HepG2 (cell line): ENCODE data around the gene CD151. TPM values are rescaled to one million over a fixed set of nuclear protein-coding genes. Genes with fewer than 3 reads are reported as not detected.

Experiments
- CBX1 ChIP-seq: IDR thresholded peaks from one replicate; pipeline ENCODE4 v1.6.1; 2016; ENCODE audit warnings: antibody characterized with exemption, low read depth
- GATA4 ChIP-seq: sonication (generic); IDR thresholded peaks from 2 replicates; pipeline ENCODE4 v1.6.1; 2016; ENCODE audit warnings: antibody characterized with exemption, low read depth, borderline replicate concordance
- JUN ChIP-seq: sonication (generic); formaldehyde crosslinking; IDR thresholded peaks from 2 replicates; pipeline ENCODE4 v1.4.0; 2020; ENCODE audit warnings: mild to moderate bottlenecking, missing genetic modification reagents
- LCORL ChIP-seq, 2 experiments: fragments of 450-650 bp in 1 of 2; sonication (generic) in 1 of 2; formaldehyde crosslinking in 1 of 2; IDR thresholded peaks; 2 replicates each; pipeline versions ENCODE4 v1.5.0 to v1.6.1; 2017 to 2020; ENCODE audit warnings: antibody characterized with exemption in 1 of 2, missing genetic modification reagents in 1 of 2
- PHF5A ChIP-seq: IDR thresholded peaks from one replicate; pipeline ENCODE4 v1.6.1; 2018; ENCODE audit warnings: low read depth, missing genetic modification reagents; ENCODE audit not compliant: unreplicated experiment
- SIN3A ChIP-seq: IDR thresholded peaks from 2 replicates; pipeline ENCODE4 v1.6.1; 2011; ENCODE audit warnings: low read depth, mild to moderate bottlenecking, control low read depth, low read length, borderline replicate concordance
- TBX2 ChIP-seq: sonication (generic); formaldehyde crosslinking; IDR thresholded peaks from 2 replicates; pipeline ENCODE4 v1.5.0; 2020; ENCODE audit warnings: missing genetic modification reagents, mild to moderate bottlenecking, borderline replicate concordance
- ZBTB42 ChIP-seq: sonication (generic); formaldehyde crosslinking; IDR thresholded peaks from 2 replicates; pipeline ENCODE4 v1.5.0; 2020; ENCODE audit warnings: mild to moderate bottlenecking, missing genetic modification reagents
- ZHX1 ChIP-seq: sonication (generic); formaldehyde crosslinking; IDR thresholded peaks from 2 replicates; pipeline ENCODE4 v1.8.1; 2022; ENCODE audit warnings: low read depth, mild to moderate bottlenecking, missing genetic modification reagents
- ZNF703 ChIP-seq: sonication (generic); formaldehyde crosslinking; IDR thresholded peaks from 2 replicates; pipeline ENCODE4 v1.5.1; 2020; ENCODE audit warnings: missing genetic modification reagents, mild to moderate bottlenecking, moderate library complexity, borderline replicate concordance
- polyA plus RNA-seq, 8 experiments: library from polyadenylated mRNA; depleted of rRNA in 3 of 8; stranded (reverse) in 7 of 8; unstranded in 1 of 8; fragments of >200 nt; fragmentation: Illumina TruSeq in 4 of 8; extraction: Trizol in 4 of 8; gene quantifications; 2 replicates each; pipeline versions ENCODE4 v1.2.1 to v1.2.3, GENCODE V29; 2011 to 2016; ENCODE audit warnings: low read depth in 4 of 8, missing spikeins in 1 of 8, mixed read lengths in 1 of 8; ENCODE audit not compliant: insufficient read depth in 1 of 8
- total RNA-seq, 5 experiments: library from RNA; depleted of rRNA; stranded (reverse); fragments of >200 nt; fragmentation: Illumina TruSeq; extraction: Trizol; gene quantifications; 2 replicates each; pipeline ENCODE4 v1.2.3, GENCODE V29; 2016; ENCODE audit warnings: low read depth in 1 of 5
- TF ChIP-seq, protein P1 (sequence below), 2 experiments: fragments of 450-650 bp in 1 of 2; sonication (generic) in 1 of 2; formaldehyde crosslinking in 1 of 2; IDR thresholded peaks; 2 replicates each; pipeline versions ENCODE4 v1.6.1 to v1.8.0; 2016 to 2022; ENCODE audit warnings: antibody characterized with exemption in 1 of 2, mild to moderate bottlenecking in 1 of 2, missing genetic modification reagents in 1 of 2
- TF ChIP-seq, protein P2 (sequence below): sonication (generic); formaldehyde crosslinking; IDR thresholded peaks from 2 replicates; pipeline ENCODE4 v1.4.0; 2020; ENCODE audit warnings: missing genetic modification reagents, borderline replicate concordance

CD151 gene
- total and polyA plus RNA-seq, 2 of the 13 experiments (the other 11 are each of a cell fraction or from before 2014, with no cell fraction given): 125 to 197 TPM

DNA sequence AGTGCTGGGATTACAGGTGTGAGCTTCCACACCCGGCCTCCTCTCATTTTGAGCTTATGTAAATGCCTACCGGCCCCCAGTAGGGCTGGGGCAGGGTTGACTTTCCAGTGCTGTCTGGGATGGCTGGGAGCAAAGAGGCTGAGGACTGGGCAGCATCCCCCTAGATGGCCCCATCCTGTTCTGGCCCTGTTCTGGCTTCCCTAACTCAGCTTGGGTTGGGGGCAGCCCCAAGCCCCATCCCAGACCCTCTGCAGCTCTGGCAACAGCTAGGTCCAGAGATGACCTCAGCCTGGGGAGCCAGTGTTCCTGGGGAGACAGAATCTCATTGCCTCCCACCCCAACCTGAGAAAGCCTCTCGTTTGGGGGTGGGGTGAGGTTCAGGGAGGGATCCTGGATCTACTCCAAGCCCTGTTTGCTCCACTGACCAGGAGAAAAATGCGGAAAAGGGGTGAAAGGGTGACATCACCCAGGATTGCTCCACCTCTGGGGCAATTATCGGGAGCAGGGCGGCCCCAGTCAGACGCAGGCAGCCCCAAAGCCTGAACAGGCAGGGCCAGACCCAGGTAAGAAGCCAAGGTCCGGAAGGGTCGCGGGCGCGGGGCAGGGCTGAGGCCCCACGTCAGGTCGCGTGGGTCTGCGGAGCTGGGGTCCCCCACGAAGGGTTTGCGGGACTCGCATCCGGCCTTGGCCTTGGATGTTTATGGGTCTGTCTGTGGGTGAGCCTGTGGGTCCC is 14.2 kb upstream of the CD151 start, which contains the start of gene PNPLA2 (continued):
- TF ChIP-seq GATA4: 0 out of 2 replicates have a peak, but pooled peaks have one; percentile 27
- TF ChIP-seq, protein P1, sequence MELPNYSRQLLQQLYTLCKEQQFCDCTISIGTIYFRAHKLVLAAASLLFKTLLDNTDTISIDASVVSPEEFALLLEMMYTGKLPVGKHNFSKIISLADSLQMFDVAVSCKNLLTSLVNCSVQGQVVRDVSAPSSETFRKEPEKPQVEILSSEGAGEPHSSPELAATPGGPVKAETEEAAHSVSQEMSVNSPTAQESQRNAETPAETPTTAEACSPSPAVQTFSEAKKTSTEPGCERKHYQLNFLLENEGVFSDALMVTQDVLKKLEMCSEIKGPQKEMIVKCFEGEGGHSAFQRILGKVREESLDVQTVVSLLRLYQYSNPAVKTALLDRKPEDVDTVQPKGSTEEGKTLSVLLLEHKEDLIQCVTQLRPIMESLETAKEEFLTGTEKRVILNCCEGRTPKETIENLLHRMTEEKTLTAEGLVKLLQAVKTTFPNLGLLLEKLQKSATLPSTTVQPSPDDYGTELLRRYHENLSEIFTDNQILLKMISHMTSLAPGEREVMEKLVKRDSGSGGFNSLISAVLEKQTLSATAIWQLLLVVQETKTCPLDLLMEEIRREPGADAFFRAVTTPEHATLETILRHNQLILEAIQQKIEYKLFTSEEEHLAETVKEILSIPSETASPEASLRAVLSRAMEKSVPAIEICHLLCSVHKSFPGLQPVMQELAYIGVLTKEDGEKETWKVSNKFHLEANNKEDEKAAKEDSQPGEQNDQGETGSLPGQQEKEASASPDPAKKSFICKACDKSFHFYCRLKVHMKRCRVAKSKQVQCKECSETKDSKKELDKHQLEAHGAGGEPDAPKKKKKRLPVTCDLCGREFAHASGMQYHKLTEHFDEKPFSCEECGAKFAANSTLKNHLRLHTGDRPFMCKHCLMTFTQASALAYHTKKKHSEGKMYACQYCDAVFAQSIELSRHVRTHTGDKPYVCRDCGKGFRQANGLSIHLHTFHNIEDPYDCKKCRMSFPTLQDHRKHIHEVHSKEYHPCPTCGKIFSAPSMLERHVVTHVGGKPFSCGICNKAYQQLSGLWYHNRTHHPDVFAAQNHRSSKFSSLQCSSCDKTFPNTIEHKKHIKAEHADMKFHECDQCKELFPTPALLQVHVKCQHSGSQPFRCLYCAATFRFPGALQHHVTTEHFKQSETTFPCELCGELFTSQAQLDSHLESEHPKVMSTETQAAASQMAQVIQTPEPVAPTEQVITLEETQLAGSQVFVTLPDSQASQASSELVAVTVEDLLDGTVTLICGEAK (IDR thresholded peaks at IDR 0.05): no peak
- TF ChIP-seq, protein P1 (CRISPR knock-in tag; IDR thresholded peaks at IDR 0.05): peak; percentile 73
- TF ChIP-seq ZBTB42 (CRISPR knock-in tag): 0 out of 2 replicates have a peak, but pooled peaks have one; percentile 52
- TF ChIP-seq PHF5A (CRISPR knock-in tag): peak; percentile 7
- TF ChIP-seq, protein P2, sequence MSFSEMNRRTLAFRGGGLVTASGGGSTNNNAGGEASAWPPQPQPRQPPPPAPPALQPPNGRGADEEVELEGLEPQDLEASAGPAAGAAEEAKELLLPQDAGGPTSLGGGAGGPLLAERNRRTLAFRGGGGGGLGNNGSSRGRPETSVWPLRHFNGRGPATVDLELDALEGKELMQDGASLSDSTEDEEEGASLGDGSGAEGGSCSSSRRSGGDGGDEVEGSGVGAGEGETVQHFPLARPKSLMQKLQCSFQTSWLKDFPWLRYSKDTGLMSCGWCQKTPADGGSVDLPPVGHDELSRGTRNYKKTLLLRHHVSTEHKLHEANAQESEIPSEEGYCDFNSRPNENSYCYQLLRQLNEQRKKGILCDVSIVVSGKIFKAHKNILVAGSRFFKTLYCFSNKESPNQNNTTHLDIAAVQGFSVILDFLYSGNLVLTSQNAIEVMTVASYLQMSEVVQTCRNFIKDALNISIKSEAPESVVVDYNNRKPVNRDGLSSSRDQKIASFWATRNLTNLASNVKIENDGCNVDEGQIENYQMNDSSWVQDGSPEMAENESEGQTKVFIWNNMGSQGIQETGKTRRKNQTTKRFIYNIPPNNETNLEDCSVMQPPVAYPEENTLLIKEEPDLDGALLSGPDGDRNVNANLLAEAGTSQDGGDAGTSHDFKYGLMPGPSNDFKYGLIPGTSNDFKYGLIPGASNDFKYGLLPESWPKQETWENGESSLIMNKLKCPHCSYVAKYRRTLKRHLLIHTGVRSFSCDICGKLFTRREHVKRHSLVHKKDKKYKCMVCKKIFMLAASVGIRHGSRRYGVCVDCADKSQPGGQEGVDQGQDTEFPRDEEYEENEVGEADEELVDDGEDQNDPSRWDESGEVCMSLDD (CRISPR knock-in tag): peak; percentile 89
- no peak for TF ChIP-seq ZHX1 (CRISPR knock-in tag)
- 0 out of 2 replicates have a peak, but pooled peaks have one; percentile 13 for TF ChIP-seq SIN3A
- TF ChIP-seq ZNF703 (CRISPR knock-in tag): no peak
- peak; percentile 88; the same call in 1 of the 2 replicates for TF ChIP-seq JUN (CRISPR knock-in tag)
- no peak for TF ChIP-seq CBX1
- TF ChIP-seq TBX2 (CRISPR knock-in tag): peak; percentile 70
- no peak for TF ChIP-seq LCORL (IDR thresholded peaks at IDR 0.05)
- TF ChIP-seq LCORL (CRISPR knock-in tag; IDR thresholded peaks at IDR 0.05): peak; percentile 85; the same call in 1 of the 2 replicates
